ENCODE results near the gene E2F4.

The E2F4 gene

GRCh38 chr16:67199808-67200198 lies 7.8 kb downstream of the E2F4 start:
- no peak for DNase-seq
- H3K36me3 Mint-ChIP-seq (ENCODE audit: low read depth) = peaks cover 28% of the 10 kb centered on the region
- H3K4me3 Mint-ChIP-seq = no peak overlapping the region
- H3K9me3 Mint-ChIP-seq = no peaks in the 10 kb centered on the region
- peaks cover 8% of the 10 kb centered on the region for H3K4me1 Mint-ChIP-seq
- no peak overlapping the region for H3K27ac Mint-ChIP-seq
- TF ChIP-seq CTCF (IDR thresholded peaks at IDR 0.05) = no peak
- peaks cover 16% of the 10 kb centered on the region for H3K27me3 Mint-ChIP-seq (ENCODE audit: low read depth, poor library complexity)

GRCh38 chr16:67200491-67200890 lies 8.5 kb downstream of the E2F4 start:
- DNase-seq = no peak
- no peak for TF ChIP-seq CTCF (IDR thresholded peaks at IDR 0.05)
- Mint-ChIP-seq H3K27ac (no peak overlapping the region), H3K27me3 (ENCODE audit: low read depth, poor library complexity) (peaks cover 17% of the 10 kb centered on the region), H3K9me3 (no peaks in the 10 kb centered on the region), H3K36me3 (ENCODE audit: low read depth) (peaks cover 22% of the 10 kb centered on the region), H3K4me1 (peaks cover 8% of the 10 kb centered on the region), H3K4me3 (no peak overlapping the region)

- Mint-ChIP-seq H3K4me3 (no peak overlapping the region), H3K9me3 (no peaks in the 10 kb centered on the region), H3K36me3 (ENCODE audit: low read depth) (peaks cover 10% of the 10 kb centered on the region), H3K27me3 (ENCODE audit: low read depth, poor library complexity) (peaks cover 20% of the 10 kb centered on the region), H3K27ac (no peak overlapping the region), H3K4me1 (peaks cover 8% of the 10 kb centered on the region)
- no peak for DNase-seq
- TF ChIP-seq CTCF (IDR thresholded peaks at IDR 0.05) = no peak
Measured at GRCh38 chr16:67201411-67202345, 9.7 kb downstream of the E2F4 start.

GRCh38 chr16:67202426-67202825 lies 10.5 kb downstream of the E2F4 start:
- Mint-ChIP-seq H3K4me3 (no peak overlapping the region), H3K9me3 (no peaks in the 10 kb centered on the region), H3K27ac (no peak overlapping the region), H3K4me1 (peaks cover 8% of the 10 kb centered on the region), H3K36me3 (ENCODE audit: low read depth) (peaks cover 6% of the 10 kb centered on the region), H3K27me3 (ENCODE audit: low read depth, poor library complexity) (peaks cover 19% of the 10 kb centered on the region)
- no peak for DNase-seq
- TF ChIP-seq CTCF (IDR thresholded peaks at IDR 0.05) = no peak

GRCh38 chr16:67202956-67203493 lies 11.1 kb downstream of the E2F4 start:
- Mint-ChIP-seq H3K4me1 (peaks cover 8% of the 10 kb centered on the region), H3K36me3 (ENCODE audit: low read depth) (peaks cover 5% of the 10 kb centered on the region), H3K9me3 (no peaks in the 10 kb centered on the region), H3K27me3 (ENCODE audit: low read depth, poor library complexity) (peaks cover 15% of the 10 kb centered on the region), H3K27ac (no peak overlapping the region), H3K4me3 (no peak overlapping the region)
- no peak for DNase-seq
- TF ChIP-seq CTCF (IDR thresholded peaks at IDR 0.05) = no peak
